Measurements from ENCODE around the gene SLC12A2. TPM values are rescaled to one million over a fixed set of nuclear protein-coding genes. Genes with fewer than 3 reads are reported as not detected.

The SLC12A2 gene
- total RNA-seq, 1 donor from 2014 or later: 42.8 TPM

DNA sequence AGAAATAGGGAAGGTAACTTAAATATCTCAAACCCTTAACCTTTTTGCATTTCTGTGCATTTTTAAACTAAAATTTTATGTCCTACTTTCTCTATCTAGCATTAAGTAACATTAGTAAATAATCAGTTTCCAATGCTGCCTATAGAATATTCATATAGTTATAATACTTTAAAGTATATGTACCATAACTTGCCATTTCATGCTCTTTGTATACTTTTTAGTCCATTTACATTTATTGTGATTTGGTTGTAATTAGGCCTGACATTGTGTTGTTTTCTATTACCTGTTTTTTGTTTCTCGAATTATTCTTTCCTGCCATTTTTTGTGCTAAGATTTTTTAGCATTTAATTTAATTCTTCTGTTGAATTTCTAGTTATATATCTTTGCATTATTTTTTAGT is 13.7 kb downstream of the SLC12A2 start:
- DNase-seq (ENCODE audit: low spot score): no peak

DNA sequence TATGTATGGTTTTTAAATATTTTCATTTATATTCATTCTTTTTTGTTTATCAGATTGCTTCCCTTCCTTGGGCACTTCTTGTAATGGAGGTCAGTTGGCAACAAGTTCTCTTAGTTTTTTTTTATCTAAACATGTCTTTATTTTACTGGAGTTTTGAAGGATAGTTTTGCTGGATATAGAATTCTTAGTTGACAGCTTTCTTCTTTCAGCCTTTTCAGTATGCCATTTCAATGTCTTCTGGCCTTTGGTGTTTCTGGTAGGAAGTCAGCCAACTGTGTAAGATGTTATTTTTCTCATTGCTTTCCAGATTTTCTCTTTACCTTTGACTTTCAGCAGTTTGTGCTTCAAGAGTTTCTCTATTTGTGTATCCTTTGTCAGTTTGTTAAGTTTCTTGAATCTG is 14.2 kb downstream of the SLC12A2 start:
- DNase-seq (ENCODE audit: low spot score): no peak

DNA sequence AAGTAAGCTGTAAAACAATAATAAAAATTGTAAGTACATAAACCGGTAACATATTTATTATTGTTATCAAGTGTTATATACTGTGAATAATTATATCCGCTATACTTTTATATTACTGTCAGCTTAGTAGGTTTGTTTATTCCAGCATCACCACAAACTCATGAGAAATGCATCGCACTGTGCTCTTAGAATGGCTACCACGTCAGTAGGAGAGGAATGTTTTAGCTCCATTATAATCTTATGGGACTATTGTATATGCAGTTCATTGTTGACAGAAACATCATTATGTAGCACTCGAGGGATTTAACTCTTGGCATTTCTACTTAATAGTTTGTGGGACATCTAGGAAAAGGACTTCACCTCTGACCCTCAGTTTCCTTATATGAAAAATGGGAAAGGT is 16.4 kb downstream of the SLC12A2 start:
- no peak for DNase-seq (ENCODE audit: low spot score)

DNA sequence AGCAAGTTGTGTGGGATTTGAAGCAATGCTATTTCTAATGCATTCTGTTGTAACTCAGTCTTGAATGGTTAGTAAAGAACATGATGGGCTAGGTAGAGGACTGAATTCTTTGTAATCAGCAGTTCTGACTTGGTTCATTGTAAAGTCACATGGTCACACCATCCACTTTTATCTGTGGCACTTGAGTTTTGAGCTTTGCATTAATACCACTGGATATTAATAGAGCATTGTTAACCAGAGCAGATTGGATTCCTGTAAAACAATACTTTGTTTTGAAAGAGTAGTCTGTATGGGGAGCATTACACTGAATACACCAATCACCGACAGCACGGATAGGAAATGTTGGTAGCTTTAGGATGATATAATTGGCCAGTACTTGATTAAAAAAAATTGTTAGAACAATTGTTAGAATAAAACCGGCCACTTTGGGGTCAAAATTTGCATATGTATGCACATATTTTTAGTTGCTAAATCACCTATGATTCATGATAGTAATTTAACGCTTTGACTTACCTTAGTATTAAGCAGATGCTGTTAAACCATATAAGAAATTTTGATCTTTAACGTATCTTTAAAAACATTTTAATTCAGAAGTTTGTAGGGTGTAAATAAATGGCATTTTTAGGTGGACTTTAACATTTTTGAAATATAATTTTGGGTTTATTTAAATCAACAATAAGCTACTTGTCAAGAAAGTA is 17.4 kb downstream of the SLC12A2 start:
- no peak for DNase-seq (ENCODE audit: low spot score)

DNA sequence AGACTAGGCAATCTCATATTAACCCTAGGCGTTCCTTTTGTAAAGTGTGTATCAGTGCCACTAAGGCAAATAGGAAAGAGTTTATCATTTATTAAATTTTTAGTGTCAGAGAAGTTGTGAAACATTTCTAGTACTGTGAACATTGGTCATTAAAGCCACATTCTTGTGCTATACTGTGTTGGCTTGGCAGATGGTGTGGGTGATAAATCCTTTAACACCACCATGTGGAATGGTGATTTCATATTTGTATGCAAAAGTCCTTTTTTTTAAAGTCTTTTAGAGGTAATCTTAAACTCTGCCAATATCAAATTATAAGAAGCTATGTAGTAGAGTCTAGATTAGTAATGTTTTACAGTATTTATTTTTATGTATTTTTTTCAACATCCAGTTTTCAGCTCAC is 18.1 kb downstream of the SLC12A2 start:
- no peak for DNase-seq (ENCODE audit: low spot score)

DNA sequence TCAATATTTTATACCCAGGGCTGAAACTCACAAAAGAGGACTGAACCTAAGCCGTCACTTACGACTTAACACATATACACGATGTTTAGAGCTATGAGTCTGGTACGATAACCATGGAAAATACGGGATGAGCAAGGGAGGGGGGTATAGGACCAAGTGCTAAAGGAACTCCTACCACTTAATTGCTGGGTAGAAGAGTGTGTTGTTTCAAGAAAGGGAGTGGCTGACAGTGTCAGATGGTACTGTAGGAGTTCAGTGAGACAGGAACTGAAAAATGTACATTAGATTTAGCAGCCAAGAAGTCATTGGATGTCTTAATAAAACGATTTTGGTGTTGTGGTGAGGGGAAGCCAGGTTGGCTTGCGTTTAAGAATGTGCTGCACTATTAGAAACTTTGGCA is 21.6 kb downstream of the SLC12A2 start:
- no peak for DNase-seq (ENCODE audit: low spot score)

DNA sequence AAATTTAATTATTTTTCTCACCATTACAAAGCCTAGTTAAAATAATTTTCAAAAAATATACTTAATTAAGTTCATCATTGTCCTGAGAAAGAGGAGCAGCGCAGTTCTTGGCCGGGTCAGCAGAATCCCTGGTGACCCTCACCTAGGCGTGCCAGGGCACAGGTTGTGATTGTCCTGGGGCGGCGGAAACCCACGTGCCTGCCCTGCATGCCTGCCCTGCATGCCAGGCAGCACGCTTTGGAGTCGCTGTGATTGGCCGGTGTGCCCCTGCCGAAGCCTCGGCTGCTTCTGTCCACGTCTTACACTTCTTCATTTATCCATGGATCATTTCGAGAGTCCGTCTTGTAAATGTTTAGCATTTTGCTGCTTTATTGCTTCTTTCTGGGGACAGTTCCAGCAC is 25.6 kb downstream of the SLC12A2 start:
- DNase-seq (ENCODE audit: low spot score): no peak

DNA sequence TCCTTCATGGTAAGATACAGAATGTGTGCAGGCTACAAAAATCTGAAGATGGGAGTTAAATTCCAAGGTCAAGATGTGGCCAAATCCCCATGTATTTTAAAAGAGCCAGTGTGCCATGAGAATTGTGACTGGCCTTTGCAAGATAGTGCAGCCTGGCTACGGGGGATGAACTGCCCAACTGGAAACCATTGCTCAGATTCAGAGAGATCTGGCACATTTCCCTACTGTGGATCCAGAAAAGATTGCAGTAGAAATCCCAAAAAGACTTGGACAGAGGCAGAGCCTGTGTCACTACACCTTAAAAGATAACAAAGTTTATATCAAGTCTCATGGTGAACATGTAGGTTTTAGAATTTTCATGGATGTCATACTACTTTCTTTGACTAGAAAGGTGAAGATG is 26.2 kb downstream of the SLC12A2 start:
- DNase-seq (ENCODE audit: low spot score): no peak

DNA sequence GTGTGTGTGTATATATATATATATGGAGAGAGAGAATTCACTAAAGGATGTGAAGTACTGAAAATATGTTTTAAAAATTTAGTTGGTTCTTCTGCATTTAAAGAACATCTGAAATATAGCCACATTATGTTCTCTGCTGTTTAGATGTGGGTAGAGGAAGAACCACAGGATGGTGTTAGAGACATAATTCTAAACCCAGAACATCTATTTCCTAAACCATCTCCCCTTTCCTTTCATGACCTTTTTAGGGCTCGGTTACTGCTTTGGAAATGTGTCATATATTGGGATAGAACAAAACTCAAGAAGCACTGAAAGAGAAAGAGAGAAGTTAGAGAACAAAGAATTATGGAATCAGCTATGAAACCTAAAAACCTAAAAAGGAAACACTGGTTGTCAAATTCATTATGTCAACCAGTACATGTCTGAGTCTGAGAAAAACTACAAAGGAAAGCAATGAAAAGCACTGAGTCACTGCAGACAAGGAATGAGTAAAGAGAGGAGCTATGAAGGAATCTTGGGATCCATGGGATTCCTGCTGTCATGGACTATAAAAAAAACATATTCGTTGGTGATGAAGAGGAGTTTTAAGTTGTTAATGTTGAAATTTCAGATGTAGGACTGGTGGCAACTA is 28.4 kb downstream of the SLC12A2 start:
- DNase-seq (ENCODE audit: low spot score): no peak

DNA sequence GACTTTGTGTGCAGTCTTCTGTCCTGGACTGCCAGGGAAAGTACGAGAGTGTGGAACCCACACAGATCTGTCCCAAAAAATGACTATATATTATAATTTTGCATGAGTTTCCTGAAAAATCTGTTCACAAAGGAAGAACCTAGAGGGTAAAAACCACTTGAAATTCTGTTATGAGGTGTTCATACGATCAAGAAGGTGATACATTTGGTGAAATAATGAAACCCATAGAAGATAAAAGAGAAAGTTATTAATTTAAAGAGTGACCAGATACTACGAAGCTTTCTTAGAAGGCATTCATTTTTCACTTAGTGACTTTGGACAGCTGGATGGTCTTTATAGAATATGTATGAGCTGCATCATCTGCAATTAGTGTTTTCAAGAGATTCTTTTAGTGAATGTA is 32.9 kb downstream of the SLC12A2 start:
- DNase-seq (ENCODE audit: low spot score): no peak

DNA sequence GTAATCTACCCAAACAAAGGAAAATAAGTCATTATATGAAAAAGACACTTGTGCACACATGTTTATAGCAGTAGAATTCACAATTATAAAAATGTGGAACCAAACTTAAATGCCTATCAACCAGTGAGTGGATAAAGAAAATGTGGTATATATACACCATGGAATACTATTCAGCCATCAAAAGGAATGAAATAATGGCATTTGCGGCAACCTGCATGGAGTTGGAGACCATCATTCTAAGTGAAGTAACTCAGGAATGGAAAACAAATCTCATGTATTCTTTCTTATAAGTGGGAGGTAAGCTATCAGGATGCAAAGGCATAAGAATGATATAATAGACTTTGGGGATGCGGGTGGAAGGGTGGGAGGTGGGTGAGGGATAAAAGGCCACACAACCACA is 34.6 kb downstream of the SLC12A2 start:
- no peak for DNase-seq (ENCODE audit: low spot score)

DNA sequence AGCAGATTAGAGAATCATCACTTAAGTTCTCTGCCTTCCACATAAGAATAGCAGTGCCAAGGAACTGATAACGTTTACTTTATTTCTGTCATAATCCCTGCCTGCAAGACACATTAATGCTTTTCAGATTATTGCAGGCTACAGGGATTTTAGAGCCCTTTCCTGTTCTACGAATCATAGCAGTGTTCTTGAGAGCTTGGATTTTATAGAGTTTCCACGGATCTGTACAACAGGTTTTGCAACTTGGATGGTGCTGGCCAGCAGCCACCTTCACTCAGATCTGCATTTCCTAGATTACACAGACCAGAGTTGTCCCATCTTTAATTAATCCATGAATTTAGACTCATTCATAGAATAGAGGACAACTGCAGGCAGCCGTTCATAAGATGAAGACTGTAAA is 38.1 kb downstream of the SLC12A2 start:
- DNase-seq (ENCODE audit: low spot score): no peak

DNA sequence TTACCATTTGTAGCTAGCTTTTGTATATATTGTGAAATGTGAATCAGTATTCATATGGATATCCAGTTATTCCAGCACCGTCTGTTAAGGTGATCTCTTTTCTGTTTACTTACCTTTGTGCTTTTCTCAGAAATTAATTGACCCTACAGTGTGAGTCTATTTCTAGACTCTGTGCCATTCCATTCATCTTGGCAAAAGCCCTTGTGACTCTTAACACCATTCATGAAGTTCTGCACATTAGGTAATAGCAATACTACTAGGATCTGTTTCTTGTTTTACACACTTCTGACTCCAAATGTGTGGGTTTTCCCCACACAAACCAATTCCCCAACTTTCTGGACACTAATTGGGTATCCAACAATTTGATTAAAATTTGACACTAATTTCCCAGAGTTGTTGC is 40.4 kb downstream of the SLC12A2 start:
- DNase-seq (ENCODE audit: low spot score): no peak

DNA sequence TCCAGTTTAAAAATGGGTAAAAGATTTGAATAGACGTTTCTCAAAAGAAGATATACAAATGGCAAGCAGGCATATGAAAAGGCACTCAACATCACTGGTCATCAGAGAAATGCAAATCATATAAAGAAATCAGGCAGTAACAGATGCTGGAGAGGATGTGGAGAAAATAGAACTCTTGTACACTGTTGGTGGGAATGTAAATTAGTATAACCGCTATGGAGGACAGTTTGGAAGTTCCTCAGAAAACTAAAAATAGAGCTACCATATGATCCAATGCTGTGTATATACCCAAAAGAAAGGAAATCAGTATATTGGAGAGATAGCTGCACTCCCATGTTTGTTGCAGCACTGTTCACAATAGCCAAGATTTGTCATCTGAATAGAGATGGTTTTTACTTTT is 42.7 kb downstream of the SLC12A2 start:
- DNase-seq (ENCODE audit: low spot score): no peak

DNA sequence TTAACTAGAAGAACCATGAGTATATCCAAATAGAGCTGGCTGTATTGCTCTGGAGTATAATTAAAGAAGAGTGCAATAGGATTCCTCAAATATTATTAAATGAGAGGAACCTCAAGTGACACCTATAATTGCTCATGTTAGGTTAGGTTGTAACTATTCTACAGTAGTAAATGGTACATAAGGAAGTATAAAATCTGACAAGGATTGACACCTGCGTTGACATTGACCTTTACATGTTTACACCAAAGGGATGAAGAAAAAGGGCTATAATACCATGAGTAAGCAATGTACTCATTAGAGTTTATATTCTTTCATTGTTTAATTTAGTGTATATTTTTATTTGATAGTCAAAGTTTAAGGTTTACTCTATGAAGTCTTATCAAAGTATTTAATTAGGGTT is 48.9 kb downstream of the SLC12A2 start:
- no peak for DNase-seq (ENCODE audit: low spot score)

DNA sequence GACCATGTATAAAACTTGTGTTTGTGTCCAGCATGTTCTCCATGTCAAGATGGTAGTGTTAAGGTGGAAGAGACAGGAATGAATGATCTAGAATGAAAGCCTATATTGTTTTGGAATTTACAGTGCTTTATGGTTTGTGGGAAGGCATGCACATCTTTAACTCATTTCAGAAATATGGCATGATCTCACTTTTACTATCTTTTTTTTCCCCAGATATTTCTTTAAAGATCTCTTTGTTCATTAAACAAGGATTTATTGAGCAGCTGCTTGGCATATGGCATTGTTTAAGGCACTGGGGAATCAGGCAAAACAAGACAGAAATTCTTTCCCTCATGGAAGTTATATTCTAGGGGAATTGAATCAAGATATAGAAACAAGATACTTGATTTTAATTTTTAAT is 51.7 kb downstream of the SLC12A2 start:
- DNase-seq (ENCODE audit: low spot score): no peak

DNA sequence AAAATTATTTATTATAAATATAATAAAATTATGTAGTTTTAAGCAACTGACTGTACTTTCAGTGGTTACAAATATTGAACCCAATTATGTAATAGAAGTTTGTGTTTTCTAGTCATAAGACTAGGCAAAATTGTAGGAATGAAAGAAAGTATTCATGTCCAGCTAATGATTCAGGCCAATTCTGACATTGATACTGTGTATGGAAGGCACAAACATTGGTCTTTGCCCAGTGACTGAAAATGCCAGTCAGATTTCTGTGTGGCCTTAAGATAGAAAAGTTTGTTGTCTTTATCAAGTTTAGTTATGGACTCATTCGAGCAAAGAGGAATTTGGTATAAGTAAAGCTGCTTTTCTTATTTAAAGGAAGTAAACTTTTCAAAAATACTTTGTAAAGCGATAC is 60.3 kb downstream of the SLC12A2 start:
- DNase-seq (ENCODE audit: low spot score): no peak

DNA sequence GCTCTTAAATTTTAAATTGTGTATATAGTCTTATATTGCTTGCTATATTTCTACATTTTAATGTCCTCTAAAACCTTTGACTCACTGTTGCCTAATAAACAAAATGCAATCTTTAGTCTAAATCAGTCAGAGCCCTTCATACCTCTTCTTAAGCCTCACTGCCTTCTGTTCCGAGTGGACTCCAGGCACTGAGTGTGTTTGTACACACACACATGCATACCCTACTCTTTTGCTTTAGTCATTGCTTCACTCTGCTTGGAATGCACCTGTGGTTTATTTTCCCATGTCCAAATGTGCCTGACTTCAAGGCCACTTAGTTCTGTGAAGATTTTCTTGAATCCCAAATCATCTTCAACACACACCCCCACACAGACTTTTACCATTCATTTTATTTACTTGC is 60.9 kb downstream of the SLC12A2 start:
- DNase-seq (ENCODE audit: low spot score): no peak

DNA sequence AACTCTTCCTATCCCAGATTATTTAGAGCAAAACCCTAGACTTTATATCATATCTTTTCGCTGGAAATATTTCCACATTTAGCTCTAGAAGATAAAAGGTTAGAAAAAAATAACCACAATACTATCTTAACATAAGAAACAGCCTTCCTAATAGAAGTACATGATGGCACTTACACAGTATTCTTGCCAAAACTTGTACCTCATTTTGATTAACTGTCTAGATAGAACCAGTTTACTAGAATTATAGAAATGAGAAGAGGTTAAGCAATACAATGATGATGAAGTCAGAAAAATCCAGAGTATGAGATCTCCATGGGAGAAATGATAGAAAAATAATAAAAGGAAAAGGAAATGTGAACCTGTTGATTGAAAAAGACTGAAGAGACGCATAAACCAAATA is 63.1 kb downstream of the SLC12A2 start:
- no peak for DNase-seq (ENCODE audit: low spot score)

DNA sequence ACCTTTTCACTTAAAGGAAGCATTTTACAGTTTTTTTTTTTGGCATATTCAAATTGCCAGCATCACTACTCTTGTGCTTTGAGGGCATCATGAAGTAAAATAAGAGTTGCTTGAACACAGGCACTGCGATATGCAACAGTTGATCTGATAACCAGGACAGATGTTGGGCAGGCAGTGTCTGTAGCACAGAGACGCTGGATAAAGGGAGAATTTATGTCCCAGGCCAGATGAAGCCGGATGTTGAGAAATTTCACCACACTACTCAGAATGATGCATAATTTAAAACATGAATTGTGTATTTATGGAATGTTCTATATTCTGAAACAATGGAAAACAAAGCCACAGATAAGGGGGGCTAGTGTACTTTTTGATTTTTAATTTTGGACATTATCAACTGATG is 71.4 kb downstream of the SLC12A2 start:
- DNase-seq (ENCODE audit: low spot score): no peak

DNA sequence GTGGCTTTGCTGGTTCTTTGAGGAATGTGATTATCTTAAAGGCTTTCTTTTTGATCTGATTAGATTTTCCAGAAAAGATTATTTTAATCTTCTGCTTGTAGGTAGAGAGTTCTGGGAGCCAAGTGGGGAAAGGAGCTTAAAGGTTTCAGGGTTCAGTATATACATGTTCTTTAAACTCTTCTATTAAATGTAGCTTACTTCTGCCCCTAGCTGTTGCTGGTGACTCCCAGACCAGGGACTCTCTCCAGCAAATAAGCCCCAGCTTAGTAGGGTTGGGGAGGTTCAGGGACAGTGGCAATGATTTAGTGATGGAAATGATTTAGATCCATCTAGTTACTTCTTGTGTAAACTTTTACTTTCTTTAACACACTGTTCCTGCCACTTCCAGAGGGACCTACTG is 72.2 kb downstream of the SLC12A2 start:
- DNase-seq (ENCODE audit: low spot score): no peak

DNA sequence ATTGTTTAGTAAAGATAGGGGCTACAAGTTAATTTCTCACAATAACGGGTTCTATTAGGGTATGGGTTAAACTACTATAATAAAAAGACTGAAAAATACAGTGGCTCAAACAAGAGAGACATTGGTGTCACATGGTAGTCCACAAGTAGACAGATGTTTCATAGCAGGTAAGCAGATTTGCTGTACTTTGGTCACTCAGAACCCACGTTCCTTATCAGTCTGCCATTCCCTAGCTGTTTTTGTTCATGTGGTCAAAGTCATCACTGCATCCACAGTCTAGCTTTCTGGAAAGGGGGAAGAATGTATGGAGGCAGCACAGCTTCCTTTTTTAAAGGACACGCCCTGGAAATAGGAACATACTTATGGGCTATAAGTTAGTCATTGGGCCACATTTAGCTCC is 73.0 kb downstream of the SLC12A2 start:
- DNase-seq (ENCODE audit: low spot score): no peak

DNA sequence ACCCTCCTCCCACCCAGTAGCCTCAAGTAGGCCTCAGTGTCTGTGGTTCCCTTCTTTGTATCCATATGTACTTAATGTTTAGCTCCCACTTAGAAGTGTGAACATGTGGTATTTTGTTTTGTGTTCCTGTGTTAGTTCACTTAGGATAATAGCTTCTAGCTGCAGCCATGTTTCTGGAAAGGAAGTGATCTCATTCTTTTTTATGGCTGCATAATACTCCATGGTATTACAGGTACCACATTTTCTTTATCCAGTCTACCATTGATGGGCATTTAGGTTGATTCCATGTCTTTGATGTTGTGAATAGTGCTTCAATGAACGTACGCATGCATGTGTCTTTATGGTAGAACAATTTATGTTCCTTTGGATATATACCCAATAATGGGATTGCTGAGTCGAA is 74.8 kb downstream of the SLC12A2 start:
- no peak for DNase-seq (ENCODE audit: low spot score)

DNA sequence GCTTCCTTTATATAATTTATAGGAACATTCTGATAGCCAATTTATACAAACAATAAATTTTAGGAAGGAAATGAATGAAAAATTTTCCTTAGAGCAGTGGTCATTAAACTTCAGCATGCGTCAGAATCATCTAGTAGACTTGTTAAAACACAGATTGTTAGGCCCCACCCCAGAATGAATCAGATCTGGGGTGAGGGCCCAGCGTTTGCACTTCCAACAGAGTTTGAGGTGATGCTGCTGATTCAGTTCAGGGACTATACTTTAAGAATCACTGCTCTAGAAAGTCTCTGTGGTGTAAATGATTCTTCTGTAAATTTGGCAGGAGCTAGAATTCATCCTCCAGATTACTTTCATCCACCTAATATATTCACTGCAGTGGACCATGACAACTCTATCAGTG is 80.4 kb downstream of the SLC12A2 start:
- DNase-seq (ENCODE audit: low spot score): no peak
